Fibroblast of gingiva (primary cell): ENCODE results near the gene TRIM9.

Source experiments
- DNase-seq: peaks from one replicate; pipeline ENCODE4 v3.0.0-alpha.2; 2011; ENCODE audit warnings: low read depth

The TRIM9 gene

GRCh38 chr14:50935126-50936015 lies 159.5 kb downstream of the TRIM9 start:
- no peak for DNase-seq

- DNase-seq, result no peak
These were observed 162.1 kb downstream of the TRIM9 start for GRCh38 chr14:50932592-50933495.

GRCh38 chr14:50932156-50932555 lies 162.7 kb downstream of the TRIM9 start:
- no peak for DNase-seq

- no peak for DNase-seq
These were observed 163.3 kb downstream of the TRIM9 start for GRCh38 chr14:50931559-50931958.

- DNase-seq, result no peak
These were observed 165.4 kb downstream of the TRIM9 start for GRCh38 chr14:50929506-50929905.

GRCh38 chr14:50928002-50928635 lies 166.8 kb downstream of the TRIM9 start:
- peak; percentile 81 for DNase-seq

- no peak for DNase-seq
These were observed 168.0 kb downstream of the TRIM9 start for GRCh38 chr14:50926851-50927386.
